HepG2 (cell line): ENCODE measurements around the gene GNG7. TPM values are rescaled to one million over a fixed set of nuclear protein-coding genes. Genes with fewer than 3 reads are reported as not detected.

Source experiments
- AGO2 ChIP-seq: fragments of 200-400 bp; formaldehyde crosslinking; optimal IDR thresholded peaks from 2 replicates; pipeline ENCODE3; 2017; ENCODE audit warnings: mild to moderate bottlenecking, low read depth, low read length, moderate library complexity
- E2F5 ChIP-seq: sonication (generic); formaldehyde crosslinking; conservative IDR thresholded peaks from 2 replicates; pipeline ENCODE4 v1.4.0; 2020; ENCODE audit warnings: missing genetic modification reagents
- ETV6 ChIP-seq: sonication (generic); formaldehyde crosslinking; conservative IDR thresholded peaks from 2 replicates; pipeline ENCODE4 v1.4.0; 2020; ENCODE audit warnings: missing genetic modification reagents
- HOXA9 ChIP-seq: sonication (generic); formaldehyde crosslinking; IDR thresholded peaks from 2 replicates; pipeline ENCODE4 v1.8.1; 2022; ENCODE audit warnings: missing genetic modification reagents, mild to moderate bottlenecking, moderate library complexity, borderline replicate concordance
- MIXL1 ChIP-seq: IDR thresholded peaks from 2 replicates; pipeline ENCODE4 v1.6.1; 2016
- NFYC ChIP-seq: IDR thresholded peaks from 2 replicates; pipeline ENCODE4 v1.6.1; 2016; ENCODE audit warnings: missing genetic modification reagents, missing compliant biosample characterization
- SKI ChIP-seq: fragments of 450-650 bp; IDR thresholded peaks from one replicate; pipeline ENCODE4 v1.6.1; 2018; ENCODE audit warnings: mild to moderate bottlenecking; ENCODE audit not compliant: partially characterized antibody
- TCF7 ChIP-seq: sonication (generic); IDR thresholded peaks from 2 replicates; pipeline ENCODE4 v1.6.1; 2016; ENCODE audit warnings: antibody characterized with exemption, low read depth
- XRCC5 ChIP-seq: fragments of 200-400 bp; formaldehyde crosslinking; optimal IDR thresholded peaks from 2 replicates; pipeline ENCODE3; 2017; ENCODE audit warnings: mild to moderate bottlenecking, low read length
- ZBTB21 ChIP-seq: sonication (generic); formaldehyde crosslinking; IDR thresholded peaks from 2 replicates; pipeline ENCODE4 v1.4.0; 2020; ENCODE audit warnings: missing genetic modification reagents
- ZFP1 ChIP-seq: IDR thresholded peaks from 2 replicates; pipeline ENCODE4 v1.6.1; 2016
- ZKSCAN8 ChIP-seq: IDR thresholded peaks from 2 replicates; pipeline ENCODE4 v1.6.1; 2016; ENCODE audit warnings: borderline replicate concordance, missing genetic modification reagents, missing compliant biosample characterization
- ZNF160 ChIP-seq: sonication (generic); formaldehyde crosslinking; IDR thresholded peaks from 2 replicates; pipeline ENCODE4 v1.8.0; 2022; ENCODE audit warnings: mild to moderate bottlenecking, inconsistent platforms, missing genetic modification reagents
- ZNF180 ChIP-seq: sonication (generic); formaldehyde crosslinking; IDR thresholded peaks from 2 replicates; pipeline ENCODE4 v1.4.0; 2020; ENCODE audit warnings: low read depth, missing genetic modification reagents, borderline replicate concordance
- ZNF282 ChIP-seq: fragments of 450-650 bp; IDR thresholded peaks from 2 replicates; pipeline ENCODE4 v1.6.1; 2018; ENCODE audit not compliant: partially characterized antibody
- ZNF33B ChIP-seq: sonication (generic); formaldehyde crosslinking; IDR thresholded peaks from 2 replicates; pipeline ENCODE4 v1.5.1; 2020; ENCODE audit warnings: mild to moderate bottlenecking, missing genetic modification reagents
- ZNF580 ChIP-seq: IDR thresholded peaks from 2 replicates; pipeline ENCODE4 v1.6.1; 2016; ENCODE audit warnings: low read depth, borderline replicate concordance
- ZSCAN9 ChIP-seq: IDR thresholded peaks from 2 replicates; pipeline ENCODE4 v1.6.1; 2016; ENCODE audit warnings: borderline replicate concordance
- polyA plus RNA-seq, 8 experiments: library from polyadenylated mRNA; depleted of rRNA in 3 of 8; stranded (reverse) in 7 of 8; unstranded in 1 of 8; fragments of >200 nt; fragmentation: Illumina TruSeq in 4 of 8; extraction: Trizol in 4 of 8; gene quantifications; 2 replicates each; pipeline versions ENCODE4 v1.2.1 to v1.2.3, GENCODE V29; 2011 to 2016; ENCODE audit warnings: low read depth in 4 of 8, missing spikeins in 1 of 8, mixed read lengths in 1 of 8; ENCODE audit not compliant: insufficient read depth in 1 of 8
- total RNA-seq, 5 experiments: library from RNA; depleted of rRNA; stranded (reverse); fragments of >200 nt; fragmentation: Illumina TruSeq; extraction: Trizol; gene quantifications; 2 replicates each; pipeline ENCODE4 v1.2.3, GENCODE V29; 2016; ENCODE audit warnings: low read depth in 1 of 5
- TF ChIP-seq, protein P1 (sequence below): sonication (generic); formaldehyde crosslinking; IDR thresholded peaks from 2 replicates; pipeline ENCODE4 v1.4.0; 2020; ENCODE audit warnings: missing genetic modification reagents, mild to moderate bottlenecking, borderline replicate concordance
- TF ChIP-seq, protein P2 (sequence below): sonication (generic); formaldehyde crosslinking; IDR thresholded peaks from 2 replicates; pipeline ENCODE4 v1.4.0; 2020; ENCODE audit warnings: missing genetic modification reagents, borderline replicate concordance
- TF ChIP-seq, protein P3 (sequence below): sonication (generic); formaldehyde crosslinking; IDR thresholded peaks from 2 replicates; pipeline ENCODE4 v1.4.0; 2020; ENCODE audit warnings: missing genetic modification reagents, low read depth, mild to moderate bottlenecking, borderline replicate concordance

Gene GNG7
- total and polyA plus RNA-seq, 2 of the 13 experiments (the other 11 are each of a cell fraction or from before 2014, with no cell fraction given): 1.4 to 3.3 TPM

- TF ChIP-seq, protein P1, sequence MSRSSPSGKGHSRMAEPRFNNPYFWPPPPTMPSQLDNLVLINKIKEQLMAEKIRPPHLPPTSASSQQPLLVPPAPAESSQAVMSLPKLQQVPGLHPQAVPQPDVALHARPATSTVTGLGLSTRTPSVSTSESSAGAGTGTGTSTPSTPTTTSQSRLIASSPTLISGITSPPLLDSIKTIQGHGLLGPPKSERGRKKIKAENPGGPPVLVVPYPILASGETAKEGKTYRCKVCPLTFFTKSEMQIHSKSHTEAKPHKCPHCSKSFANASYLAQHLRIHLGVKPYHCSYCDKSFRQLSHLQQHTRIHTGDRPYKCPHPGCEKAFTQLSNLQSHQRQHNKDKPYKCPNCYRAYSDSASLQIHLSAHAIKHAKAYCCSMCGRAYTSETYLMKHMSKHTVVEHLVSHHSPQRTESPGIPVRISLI (CRISPR knock-in tag): no peak
- TF ChIP-seq ETV6 (CRISPR knock-in tag) (no peak), ZNF160 (CRISPR knock-in tag) (no peak), ZFP1 (no peak), AGO2 (no peak), ZNF33B (CRISPR knock-in tag) (no peak), ZSCAN9 (CRISPR knock-in tag) (no peak; the same call in 1 of the 2 replicates), NFYC (CRISPR knock-in tag) (no peak), ZBTB21 (CRISPR knock-in tag) (peak; percentile 88), TCF7 (no peak), ZKSCAN8 (CRISPR knock-in tag) (no peak), ZNF282 (no peak), ZNF580 (CRISPR knock-in tag) (no peak), SKI (peak; percentile 43), HOXA9 (CRISPR knock-in tag) (no peak), ZNF180 (CRISPR knock-in tag) (no peak), XRCC5 (no peak), E2F5 (no peak), MIXL1 (no peak)
- TF ChIP-seq, protein P2, sequence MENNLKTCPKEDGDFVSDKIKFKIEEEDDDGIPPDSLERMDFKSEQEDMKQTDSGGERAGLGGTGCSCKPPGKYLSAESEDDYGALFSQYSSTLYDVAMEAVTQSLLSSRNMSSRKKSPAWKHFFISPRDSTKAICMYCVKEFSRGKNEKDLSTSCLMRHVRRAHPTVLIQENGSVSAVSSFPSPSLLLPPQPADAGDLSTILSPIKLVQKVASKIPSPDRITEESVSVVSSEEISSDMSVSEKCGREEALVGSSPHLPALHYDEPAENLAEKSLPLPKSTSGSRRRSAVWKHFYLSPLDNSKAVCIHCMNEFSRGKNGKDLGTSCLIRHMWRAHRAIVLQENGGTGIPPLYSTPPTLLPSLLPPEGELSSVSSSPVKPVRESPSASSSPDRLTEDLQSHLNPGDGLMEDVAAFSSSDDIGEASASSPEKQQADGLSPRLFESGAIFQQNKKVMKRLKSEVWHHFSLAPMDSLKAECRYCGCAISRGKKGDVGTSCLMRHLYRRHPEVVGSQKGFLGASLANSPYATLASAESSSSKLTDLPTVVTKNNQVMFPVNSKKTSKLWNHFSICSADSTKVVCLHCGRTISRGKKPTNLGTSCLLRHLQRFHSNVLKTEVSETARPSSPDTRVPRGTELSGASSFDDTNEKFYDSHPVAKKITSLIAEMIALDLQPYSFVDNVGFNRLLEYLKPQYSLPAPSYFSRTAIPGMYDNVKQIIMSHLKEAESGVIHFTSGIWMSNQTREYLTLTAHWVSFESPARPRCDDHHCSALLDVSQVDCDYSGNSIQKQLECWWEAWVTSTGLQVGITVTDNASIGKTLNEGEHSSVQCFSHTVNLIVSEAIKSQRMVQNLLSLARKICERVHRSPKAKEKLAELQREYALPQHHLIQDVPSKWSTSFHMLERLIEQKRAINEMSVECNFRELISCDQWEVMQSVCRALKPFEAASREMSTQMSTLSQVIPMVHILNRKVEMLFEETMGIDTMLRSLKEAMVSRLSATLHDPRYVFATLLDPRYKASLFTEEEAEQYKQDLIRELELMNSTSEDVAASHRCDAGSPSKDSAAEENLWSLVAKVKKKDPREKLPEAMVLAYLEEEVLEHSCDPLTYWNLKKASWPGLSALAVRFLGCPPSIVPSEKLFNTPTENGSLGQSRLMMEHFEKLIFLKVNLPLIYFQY (CRISPR knock-in tag): no peak
- TF ChIP-seq, protein P3, sequence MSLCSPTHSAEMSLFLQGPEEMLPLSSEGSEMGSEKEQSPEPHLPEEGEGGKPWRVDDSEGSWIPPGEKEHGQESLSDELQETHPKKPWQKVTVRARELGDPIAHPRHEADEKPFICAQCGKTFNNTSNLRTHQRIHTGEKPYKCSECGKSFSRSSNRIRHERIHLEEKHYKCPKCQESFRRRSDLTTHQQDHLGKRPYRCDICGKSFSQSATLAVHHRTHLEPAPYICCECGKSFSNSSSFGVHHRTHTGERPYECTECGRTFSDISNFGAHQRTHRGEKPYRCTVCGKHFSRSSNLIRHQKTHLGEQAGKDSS (CRISPR knock-in tag): no peak
Observed at GRCh38 chr19:2529473-2529918, 173.0 kb downstream of the GNG7 start (continued).
